Neural crest cell (in vitro differentiated cells): Measurements from ENCODE around the gene SPDYE4. TPM values are rescaled to one million over a fixed set of nuclear protein-coding genes. Genes with fewer than 3 reads are reported as not detected.

Experiments
- DNase-seq: peaks from one replicate; pipeline ENCODE4 v3.0.0; 2021; ENCODE audit warnings: low read depth, mixed read lengths, low spot score
- H3K27ac Mint-ChIP-seq: one replicate; pipeline ENCODE4 v1.8.0; 2021; ENCODE audit warnings: mild to moderate bottlenecking, mixed read lengths; ENCODE audit not compliant: unreplicated experiment
- H3K27me3 Mint-ChIP-seq: 2 replicates; pipeline ENCODE4 v1.8.0; 2021; ENCODE audit warnings: low read depth, mild to moderate bottlenecking, mixed read lengths
- H3K36me3 Mint-ChIP-seq: 2 replicates; pipeline ENCODE4 v1.8.0; 2021; ENCODE audit warnings: low read depth, mild to moderate bottlenecking, mixed read lengths
- H3K4me1 Mint-ChIP-seq: 2 replicates; pipeline ENCODE4 v1.8.0; 2021; ENCODE audit warnings: mixed read lengths
- H3K4me3 Mint-ChIP-seq: one replicate; pipeline ENCODE4 v1.8.0; 2021; ENCODE audit warnings: mild to moderate bottlenecking, mixed read lengths
- H3K9me3 Mint-ChIP-seq: 2 replicates; pipeline ENCODE4 v1.8.0; 2021; ENCODE audit warnings: mixed read lengths
- total RNA-seq: library from RNA; stranded (reverse); gene quantifications from 2 replicates; pipeline ENCODE4 v1.2.1, GENCODE V29; 2021
- TF ChIP-seq, protein P1 (sequence below): fragments of 200-600 bp; sonication (generic); conservative IDR thresholded peaks from 2 replicates; pipeline ENCODE4 v1.5.0; 2021; ENCODE audit warnings: antibody characterized with exemption, mild to moderate bottlenecking

SPDYE4 gene
- total RNA-seq, 1 donor from 2014 or later: not detected

DNA sequence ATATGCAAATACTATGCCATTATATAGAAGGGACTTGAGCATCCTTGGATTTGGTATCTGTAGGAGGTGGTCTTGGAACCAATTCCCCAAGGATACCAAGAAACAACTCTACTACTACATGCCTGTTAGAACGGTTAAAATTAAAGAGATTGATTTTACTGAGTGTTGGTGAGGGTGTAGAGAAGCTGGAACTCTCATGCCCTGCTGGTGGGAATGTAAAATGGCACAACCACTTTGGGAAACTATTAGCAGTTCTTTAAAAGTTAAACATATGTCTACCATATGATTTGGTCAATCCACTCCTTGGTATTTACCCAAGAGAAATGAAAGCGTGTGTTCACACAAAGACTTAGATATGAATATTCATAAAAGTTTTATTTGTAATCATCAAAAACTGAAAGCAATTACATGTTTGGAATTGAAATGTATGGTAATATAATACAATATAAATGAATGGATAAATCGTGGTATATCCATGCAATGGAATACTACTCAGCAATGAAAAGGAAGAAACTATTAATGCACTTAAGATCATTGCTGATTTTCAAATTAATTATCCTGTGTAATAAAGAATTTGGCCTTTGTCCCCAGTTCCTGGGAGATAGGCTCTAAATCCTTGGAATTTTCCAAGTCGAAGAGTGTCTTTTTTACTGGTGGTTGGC, 33.0 kb upstream of the SPDYE4 start:
- Mint-ChIP-seq H3K27me3 (peaks cover 2% of the 10 kb centered on the region), H3K36me3 (peaks cover 3% of the 10 kb centered on the region), H3K9me3 (peaks cover 5% of the 10 kb centered on the region), H3K4me1 (peaks cover 13% of the 10 kb centered on the region), H3K4me3 (no peak overlapping the region), H3K27ac (no peak overlapping the region)
- no peak for DNase-seq
- TF ChIP-seq, protein P1, sequence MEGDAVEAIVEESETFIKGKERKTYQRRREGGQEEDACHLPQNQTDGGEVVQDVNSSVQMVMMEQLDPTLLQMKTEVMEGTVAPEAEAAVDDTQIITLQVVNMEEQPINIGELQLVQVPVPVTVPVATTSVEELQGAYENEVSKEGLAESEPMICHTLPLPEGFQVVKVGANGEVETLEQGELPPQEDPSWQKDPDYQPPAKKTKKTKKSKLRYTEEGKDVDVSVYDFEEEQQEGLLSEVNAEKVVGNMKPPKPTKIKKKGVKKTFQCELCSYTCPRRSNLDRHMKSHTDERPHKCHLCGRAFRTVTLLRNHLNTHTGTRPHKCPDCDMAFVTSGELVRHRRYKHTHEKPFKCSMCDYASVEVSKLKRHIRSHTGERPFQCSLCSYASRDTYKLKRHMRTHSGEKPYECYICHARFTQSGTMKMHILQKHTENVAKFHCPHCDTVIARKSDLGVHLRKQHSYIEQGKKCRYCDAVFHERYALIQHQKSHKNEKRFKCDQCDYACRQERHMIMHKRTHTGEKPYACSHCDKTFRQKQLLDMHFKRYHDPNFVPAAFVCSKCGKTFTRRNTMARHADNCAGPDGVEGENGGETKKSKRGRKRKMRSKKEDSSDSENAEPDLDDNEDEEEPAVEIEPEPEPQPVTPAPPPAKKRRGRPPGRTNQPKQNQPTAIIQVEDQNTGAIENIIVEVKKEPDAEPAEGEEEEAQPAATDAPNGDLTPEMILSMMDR: peak; percentile 57

DNA sequence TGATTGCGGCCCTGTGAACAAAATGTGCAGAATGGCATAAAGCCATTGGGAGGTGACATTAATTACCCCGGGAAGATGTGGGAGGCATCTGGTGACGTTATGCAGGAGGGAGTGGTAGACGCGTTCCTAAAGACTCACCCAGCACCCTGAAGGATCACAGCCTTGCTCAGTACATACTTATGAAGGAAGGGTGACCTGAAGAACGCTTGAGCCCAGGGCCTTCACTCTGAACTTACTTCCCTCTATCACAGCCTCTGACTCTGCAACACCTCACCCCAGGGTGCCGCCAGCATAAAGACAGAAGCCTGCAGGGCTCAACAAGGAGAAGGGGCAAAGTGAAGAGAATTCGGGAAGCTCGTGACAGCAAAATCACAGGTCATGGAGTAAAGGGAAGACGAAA, 31.4 kb upstream of the SPDYE4 start:
- H3K36me3 Mint-ChIP-seq: peaks cover 3% of the 10 kb centered on the region
- H3K4me3 Mint-ChIP-seq: no peak overlapping the region
- peaks cover 5% of the 10 kb centered on the region for H3K9me3 Mint-ChIP-seq
- TF ChIP-seq, protein P1: no peak
- peaks cover 2% of the 10 kb centered on the region for H3K27me3 Mint-ChIP-seq
- DNase-seq: no peak
- H3K27ac Mint-ChIP-seq: no peak overlapping the region
- H3K4me1 Mint-ChIP-seq: peaks cover 9% of the 10 kb centered on the region

DNA sequence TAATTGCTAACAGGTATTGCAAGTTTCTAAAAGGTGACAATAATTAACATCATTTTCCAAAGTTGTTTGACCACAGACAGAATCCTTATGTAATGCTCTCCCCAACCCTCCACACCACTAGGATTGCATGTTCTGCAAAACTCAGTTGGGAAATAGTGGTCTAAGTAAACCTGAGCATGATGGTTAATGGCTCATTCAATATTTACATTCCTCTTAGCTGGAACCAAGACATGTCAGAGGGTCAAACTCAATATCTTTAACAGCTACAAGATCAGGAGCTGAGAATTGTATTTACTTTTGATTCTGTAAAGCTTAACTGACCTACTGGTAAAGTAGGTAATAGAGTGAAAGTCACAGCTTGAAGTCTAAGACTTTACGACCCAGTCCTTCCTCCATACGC, 30.7 kb upstream of the SPDYE4 start:
- peaks cover 3% of the 10 kb centered on the region for H3K36me3 Mint-ChIP-seq
- peaks cover 9% of the 10 kb centered on the region for H3K4me1 Mint-ChIP-seq
- TF ChIP-seq, protein P1: no peak
- H3K4me3 Mint-ChIP-seq: no peak overlapping the region
- H3K9me3 Mint-ChIP-seq: peaks cover 5% of the 10 kb centered on the region
- peaks cover 2% of the 10 kb centered on the region for H3K27me3 Mint-ChIP-seq
- H3K27ac Mint-ChIP-seq: no peak overlapping the region
- DNase-seq: no peak

DNA sequence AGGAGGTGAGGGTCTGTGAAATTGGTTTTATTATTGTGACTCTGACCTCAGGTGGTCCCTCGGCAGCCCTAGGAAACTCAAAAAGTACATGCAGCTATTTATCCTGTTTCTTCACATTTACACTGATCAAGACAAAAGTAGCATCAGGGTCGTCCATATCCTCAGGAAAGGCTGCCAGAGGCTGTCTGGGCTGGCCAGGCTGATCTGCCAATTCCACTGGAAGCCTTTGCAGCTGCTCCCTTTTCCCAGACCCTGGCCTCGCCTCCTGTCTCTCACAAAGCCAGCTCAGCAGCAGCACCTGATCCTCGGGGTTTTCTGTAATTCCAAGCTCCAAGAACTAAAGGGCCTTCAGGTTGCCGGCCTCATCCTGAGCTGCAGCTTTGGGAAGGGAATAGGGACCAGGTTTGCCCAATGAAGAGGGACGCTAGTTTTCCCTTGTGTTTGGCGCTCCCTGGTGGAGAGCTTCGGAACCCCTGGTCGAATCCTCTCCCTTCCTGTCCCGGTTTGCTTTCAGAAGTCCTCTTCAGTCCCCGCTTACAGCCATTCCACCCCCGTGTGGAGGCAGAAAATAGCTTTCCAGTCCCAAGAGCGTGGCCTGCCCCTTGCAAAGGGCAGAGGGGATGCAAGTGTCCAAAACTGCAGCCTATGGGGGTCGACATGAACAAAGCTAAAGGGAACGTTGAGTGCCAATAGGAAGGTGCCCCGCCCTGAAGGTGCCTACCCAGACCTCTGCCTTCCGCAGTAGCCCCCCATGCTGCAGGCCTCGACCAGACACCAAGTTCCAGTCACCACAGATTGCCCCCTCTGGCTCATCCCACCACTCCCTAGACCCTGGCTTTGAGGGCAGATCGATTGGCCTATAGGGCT, 27.4 kb upstream of the SPDYE4 start:
- Mint-ChIP-seq H3K36me3 (peaks cover 3% of the 10 kb centered on the region), H3K27ac (no peak overlapping the region), H3K27me3 (peaks cover 2% of the 10 kb centered on the region), H3K9me3 (peaks cover 4% of the 10 kb centered on the region), H3K4me1 (peaks cover 9% of the 10 kb centered on the region), H3K4me3 (no peak overlapping the region)
- TF ChIP-seq, protein P1: peak; percentile 88
- peak; percentile 88 for DNase-seq

DNA sequence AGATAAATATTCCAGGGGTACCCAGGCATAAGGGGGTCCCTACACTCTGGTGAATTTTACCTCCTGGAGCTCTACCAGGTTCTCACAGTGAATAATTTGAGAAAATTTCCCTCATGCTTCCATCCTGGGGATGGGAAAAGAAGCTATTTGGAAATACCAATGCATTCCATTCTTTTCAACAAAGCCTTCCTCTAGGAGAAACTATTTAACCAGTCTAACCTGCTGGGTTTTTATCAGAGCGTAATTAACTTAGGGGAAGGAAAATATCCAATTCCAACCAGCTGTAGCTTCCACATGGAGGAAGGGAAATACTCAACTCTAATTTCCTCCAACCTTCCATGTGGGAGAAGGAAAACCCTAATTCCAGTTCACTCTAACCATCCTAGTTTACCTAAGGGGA, 23.8 kb upstream of the SPDYE4 start:
- H3K27me3 Mint-ChIP-seq: no peaks in the 10 kb centered on the region
- H3K9me3 Mint-ChIP-seq: peaks cover 4% of the 10 kb centered on the region
- H3K27ac Mint-ChIP-seq: no peak overlapping the region
- H3K36me3 Mint-ChIP-seq: peaks cover 3% of the 10 kb centered on the region
- no peak overlapping the region for H3K4me3 Mint-ChIP-seq
- no peaks in the 10 kb centered on the region for H3K4me1 Mint-ChIP-seq
- DNase-seq: no peak
- TF ChIP-seq, protein P1: no peak
